Upper lobe of left lung (tissue), 4 donors: ENCODE measurements around the gene PTPRG.

Experiments
- CTCF ChIP-seq, 6 experiments: fragments of 450-650 bp in 4 of 6; fragments of 200-600 bp in 2 of 6; sonication (generic) in 2 of 6; IDR thresholded peaks; one replicate each; pipeline ENCODE4 v1.5.1; 2016 to 2019; ENCODE audit warnings: antibody characterized with exemption in 6 of 6
- POLR2A ChIP-seq, 4 donors: fragments of 450-650 bp; IDR thresholded peaks; one replicate each; pipeline ENCODE4 v1.5.1; 2016 to 2017; ENCODE audit warnings: antibody characterized with exemption in 4 of 4, mild to moderate bottlenecking in 2 of 4
- POLR2AphosphoS5 ChIP-seq, 2 donors: sonication (generic); formaldehyde crosslinking; IDR thresholded peaks; one replicate each; pipeline ENCODE4 v1.5.1; 2017; ENCODE audit warnings: antibody characterized with exemption in 2 of 2

DNA sequence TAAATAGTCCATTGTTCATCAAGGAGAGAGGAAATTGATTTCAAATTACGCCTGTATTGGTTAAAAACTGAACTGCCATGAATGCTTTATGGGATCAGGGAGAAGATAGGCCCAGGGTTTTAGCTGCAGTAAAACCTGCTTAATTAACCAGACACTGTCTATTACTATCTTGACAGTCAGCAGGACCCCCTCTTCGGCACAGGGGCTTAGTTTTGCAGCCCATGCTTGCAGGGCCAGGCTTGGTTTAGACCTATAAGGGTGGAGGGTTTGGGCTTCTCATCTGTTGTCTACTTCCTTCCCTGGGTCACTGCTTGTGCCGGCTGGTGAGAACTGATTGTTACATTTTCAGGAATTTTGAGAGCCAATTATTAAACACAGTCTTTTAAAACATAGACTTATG, 41.1 kb downstream of the PTPRG start:
- TF ChIP-seq POLR2AphosphoS5 (IDR thresholded peaks at IDR 0.05) (no peak), CTCF (IDR thresholded peaks at IDR 0.05) (no peak), POLR2A (IDR thresholded peaks at IDR 0.05) (no peak)
